HEK293 (cell line): Measurements from ENCODE around the gene PACSIN3.
"Not testable (repeated sequence)": the region's sequence is repeated elsewhere in the genome, so short reads cannot be mapped to it uniquely, and the experiment has no call there.

Experiments
- CTCF ChIA-PET: fragments of 350-600 bp; formaldehyde crosslinking; extraction: SDS; loops from one replicate; lab custom pipeline; 2021; ENCODE audit warnings: antibody characterized with exemption; lab: Yijun Ruan, JAX
- POLR2A ChIA-PET: fragments of 300-600 bp; formaldehyde crosslinking; extraction: SDS; loops from one replicate; lab custom pipeline; 2020; ENCODE audit warnings: antibody characterized with exemption, inconsistent platforms; lab: Yijun Ruan, JAX
- H3K27ac ChIP-seq: fragments of 200-500 bp; sonication (Bioruptor generic); 2 replicates; pipeline ENCODE4 v1.5.1; 2014; ENCODE audit warnings: low read depth, low read length, control low read depth, inconsistent platforms; ENCODE audit errors: extremely low read depth
- H3K36me3 ChIP-seq, 2 experiments: fragments of 200-500 bp in 1 of 2; sonication (Bioruptor generic) in 1 of 2; 1 replicate in 1 of 2; 2 replicates in 1 of 2; pipeline ENCODE4 v1.5.1; 2014 to 2017; ENCODE audit warnings: inconsistent platforms in 2 of 2, low read length in 2 of 2; ENCODE audit not compliant: control insufficient read depth in 2 of 2, insufficient read depth in 1 of 2
- H3K4me1 ChIP-seq: fragments of 200-500 bp; sonication (Bioruptor generic); 2 replicates; pipeline ENCODE4 v1.5.1; 2014; ENCODE audit warnings: mild to moderate bottlenecking, low read length, inconsistent platforms; ENCODE audit not compliant: control insufficient read depth, insufficient read depth
- H3K4me3 ChIP-seq: 2 replicates; pipeline ENCODE4 v1.5.1; 2011; ENCODE audit warnings: low read depth, mild to moderate bottlenecking, control low read depth, low read length, moderate library complexity
- H3K9me3 ChIP-seq: fragments of 200-500 bp; sonication (Bioruptor generic); 2 replicates; pipeline ENCODE4 v1.5.1; 2014; ENCODE audit warnings: low read depth, low read length, inconsistent platforms; ENCODE audit not compliant: control insufficient read depth, insufficient read depth
- GLI2 ChIP-seq: fragments of 450-650 bp; formaldehyde crosslinking; IDR thresholded peaks from 2 replicates; pipeline ENCODE4; 2017; ENCODE audit warnings: missing biosample characterization, missing genetic modification characterization, low read depth, borderline replicate concordance
- KLF10 ChIP-seq: fragments of 450-650 bp; IDR thresholded peaks from 2 replicates; pipeline ENCODE4 v1.5.1; 2018; ENCODE audit warnings: missing biosample characterization, mild to moderate bottlenecking, missing genetic modification characterization
- PBX3 ChIP-seq: sonication (generic); formaldehyde crosslinking; IDR thresholded peaks from 2 replicates; pipeline ENCODE4 v1.8.1; 2022; ENCODE audit warnings: mild to moderate bottlenecking, moderate library complexity, missing genetic modification reagents
- PRDM1 ChIP-seq: fragments of 450-650 bp; formaldehyde crosslinking; IDR thresholded peaks from 2 replicates; pipeline ENCODE4; 2016; ENCODE audit warnings: missing biosample characterization, missing genetic modification characterization
- ZBTB7A ChIP-seq: fragments of 450-650 bp; formaldehyde crosslinking; IDR thresholded peaks from 2 replicates; pipeline ENCODE4 v1.5.1; 2016; ENCODE audit warnings: low read depth, missing biosample characterization, missing genetic modification characterization
- ZNF121 ChIP-seq: fragments of 450-650 bp; formaldehyde crosslinking; IDR thresholded peaks from 2 replicates; pipeline ENCODE4 v1.5.1; 2016; ENCODE audit warnings: missing biosample characterization, missing genetic modification characterization
- ZNF19 ChIP-seq: fragments of 450-650 bp; formaldehyde crosslinking; IDR thresholded peaks from 2 replicates; pipeline ENCODE4; 2016; ENCODE audit warnings: missing biosample characterization, missing genetic modification characterization, low read depth
- ZNF248 ChIP-seq: fragments of 450-650 bp; formaldehyde crosslinking; IDR thresholded peaks from 2 replicates; pipeline ENCODE4 v1.5.1; 2017; ENCODE audit warnings: missing biosample characterization, missing genetic modification characterization
- ZNF391 ChIP-seq: fragments of 450-650 bp; formaldehyde crosslinking; IDR thresholded peaks from 2 replicates; pipeline ENCODE4 v1.5.1; 2016; ENCODE audit warnings: low read depth, missing biosample characterization, missing genetic modification characterization, borderline replicate concordance
- ZNF423 ChIP-seq: fragments of 450-650 bp; formaldehyde crosslinking; IDR thresholded peaks from 2 replicates; pipeline ENCODE4 v1.5.1; 2016; ENCODE audit warnings: missing biosample characterization, missing genetic modification characterization
- ZNF664 ChIP-seq: fragments of 450-650 bp; formaldehyde crosslinking; IDR thresholded peaks from 2 replicates; pipeline ENCODE4 v1.5.1; 2016; ENCODE audit warnings: missing biosample characterization, missing genetic modification characterization
- ZNF747 ChIP-seq: fragments of 450-650 bp; formaldehyde crosslinking; IDR thresholded peaks from 2 replicates; pipeline ENCODE4 v1.5.1; 2016; ENCODE audit warnings: missing biosample characterization, missing genetic modification characterization
- TF ChIP-seq, protein P1 (sequence below): fragments of 450-650 bp; formaldehyde crosslinking; IDR thresholded peaks from 2 replicates; pipeline ENCODE4 v1.5.1; 2016; ENCODE audit warnings: missing biosample characterization, missing genetic modification characterization, borderline replicate concordance
- TF ChIP-seq, protein P2 (sequence below): fragments of 450-650 bp; formaldehyde crosslinking; IDR thresholded peaks from 2 replicates; pipeline ENCODE4 v1.5.1; 2016; ENCODE audit warnings: missing biosample characterization, missing genetic modification characterization

Gene PACSIN3

DNA sequence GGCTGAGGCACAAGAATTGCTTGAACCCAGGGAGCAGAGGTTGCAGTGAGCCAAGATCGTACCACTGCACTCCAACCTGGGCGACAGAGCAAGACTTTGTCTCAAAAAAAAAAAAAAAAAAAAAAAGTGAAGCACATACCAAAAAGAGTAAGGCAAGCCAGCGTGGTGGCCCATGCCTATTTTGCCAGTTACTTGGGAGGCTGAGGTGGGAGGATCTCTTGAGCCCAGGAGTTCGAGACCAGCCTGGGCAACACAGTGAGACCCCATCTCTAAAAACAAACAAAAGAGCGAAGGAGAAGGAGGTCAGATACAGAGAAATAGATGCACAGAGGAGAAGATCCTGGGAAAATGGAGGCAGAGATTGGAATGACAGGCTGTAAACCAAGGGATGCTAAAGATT, 20.3 kb upstream of the PACSIN3 start:
- H3K9me3 ChIP-seq, CTCF ChIA-PET, H3K4me3 ChIP-seq, H3K27ac ChIP-seq, H3K36me3 ChIP-seq, H3K4me1 ChIP-seq: not testable (repeated sequence)
- POLR2A ChIA-PET = interaction anchor here (1.4 to 2.4 kb wide), 2 partner anchors 8 to 42 kb away, joined by 3 to 18 read pairs; partner anchors contain the start of genes ACP2 and DDB2
- 0 out of 2 replicates have a peak, but pooled peaks have one; percentile 14 for TF ChIP-seq ZNF121 (tag by site-specific recombination)

- no peaks in the 10 kb centered on the region for H3K36me3 ChIP-seq
- TF ChIP-seq GLI2 (tag by site-specific recombination) (no peak), PBX3 (no peak), ZNF19 (tag by site-specific recombination) (no peak), PRDM1 (tag by site-specific recombination) (no peak)
- TF ChIP-seq, protein P1, sequence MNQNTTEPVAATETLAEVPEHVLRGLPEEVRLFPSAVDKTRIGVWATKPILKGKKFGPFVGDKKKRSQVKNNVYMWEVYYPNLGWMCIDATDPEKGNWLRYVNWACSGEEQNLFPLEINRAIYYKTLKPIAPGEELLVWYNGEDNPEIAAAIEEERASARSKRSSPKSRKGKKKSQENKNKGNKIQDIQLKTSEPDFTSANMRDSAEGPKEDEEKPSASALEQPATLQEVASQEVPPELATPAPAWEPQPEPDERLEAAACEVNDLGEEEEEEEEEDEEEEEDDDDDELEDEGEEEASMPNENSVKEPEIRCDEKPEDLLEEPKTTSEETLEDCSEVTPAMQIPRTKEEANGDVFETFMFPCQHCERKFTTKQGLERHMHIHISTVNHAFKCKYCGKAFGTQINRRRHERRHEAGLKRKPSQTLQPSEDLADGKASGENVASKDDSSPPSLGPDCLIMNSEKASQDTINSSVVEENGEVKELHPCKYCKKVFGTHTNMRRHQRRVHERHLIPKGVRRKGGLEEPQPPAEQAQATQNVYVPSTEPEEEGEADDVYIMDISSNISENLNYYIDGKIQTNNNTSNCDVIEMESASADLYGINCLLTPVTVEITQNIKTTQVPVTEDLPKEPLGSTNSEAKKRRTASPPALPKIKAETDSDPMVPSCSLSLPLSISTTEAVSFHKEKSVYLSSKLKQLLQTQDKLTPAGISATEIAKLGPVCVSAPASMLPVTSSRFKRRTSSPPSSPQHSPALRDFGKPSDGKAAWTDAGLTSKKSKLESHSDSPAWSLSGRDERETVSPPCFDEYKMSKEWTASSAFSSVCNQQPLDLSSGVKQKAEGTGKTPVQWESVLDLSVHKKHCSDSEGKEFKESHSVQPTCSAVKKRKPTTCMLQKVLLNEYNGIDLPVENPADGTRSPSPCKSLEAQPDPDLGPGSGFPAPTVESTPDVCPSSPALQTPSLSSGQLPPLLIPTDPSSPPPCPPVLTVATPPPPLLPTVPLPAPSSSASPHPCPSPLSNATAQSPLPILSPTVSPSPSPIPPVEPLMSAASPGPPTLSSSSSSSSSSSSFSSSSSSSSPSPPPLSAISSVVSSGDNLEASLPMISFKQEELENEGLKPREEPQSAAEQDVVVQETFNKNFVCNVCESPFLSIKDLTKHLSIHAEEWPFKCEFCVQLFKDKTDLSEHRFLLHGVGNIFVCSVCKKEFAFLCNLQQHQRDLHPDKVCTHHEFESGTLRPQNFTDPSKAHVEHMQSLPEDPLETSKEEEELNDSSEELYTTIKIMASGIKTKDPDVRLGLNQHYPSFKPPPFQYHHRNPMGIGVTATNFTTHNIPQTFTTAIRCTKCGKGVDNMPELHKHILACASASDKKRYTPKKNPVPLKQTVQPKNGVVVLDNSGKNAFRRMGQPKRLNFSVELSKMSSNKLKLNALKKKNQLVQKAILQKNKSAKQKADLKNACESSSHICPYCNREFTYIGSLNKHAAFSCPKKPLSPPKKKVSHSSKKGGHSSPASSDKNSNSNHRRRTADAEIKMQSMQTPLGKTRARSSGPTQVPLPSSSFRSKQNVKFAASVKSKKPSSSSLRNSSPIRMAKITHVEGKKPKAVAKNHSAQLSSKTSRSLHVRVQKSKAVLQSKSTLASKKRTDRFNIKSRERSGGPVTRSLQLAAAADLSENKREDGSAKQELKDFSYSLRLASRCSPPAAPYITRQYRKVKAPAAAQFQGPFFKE = no peak
- TF ChIP-seq, all 188 proteins: peak for 0
- Histone ChIP-seq H3K4me1 (no peaks in the 10 kb centered on the region), H3K9me3 (no peaks in the 10 kb centered on the region), H3K27ac (no peak overlapping the region), H3K4me3 (no peak overlapping the region)
- CTCF ChIA-PET = interaction anchor here (0.6 to 1.9 kb wide), 2 partner anchors 10 to 381 kb away, joined by 3 to 10 read pairs; partner anchors contain the start of gene DDB2
- POLR2A ChIA-PET = interaction anchor here (0.5 to 2.4 kb wide), 3 partner anchors 10 to 56 kb away, joined by 3 to 18 read pairs (median 3); partner anchors contain the start of gene DDB2
Measured at GRCh38 chr11:47204637-47204989, 18.4 kb upstream of the PACSIN3 start.

- ChIA-PET POLR2A (interaction anchor here (1.0 kb wide), 1 partner anchor 12 kb away, joined by 4 read pairs; the partner anchor contains the start of gene DDB2), CTCF (no interaction called here)
- no peak for TF ChIP-seq ZNF423 (tag by site-specific recombination)
- H3K4me3 ChIP-seq = no peak overlapping the region
- no peaks in the 10 kb centered on the region for H3K4me1 ChIP-seq
- no peaks in the 10 kb centered on the region for H3K36me3 ChIP-seq
- H3K27ac ChIP-seq = no peak overlapping the region
- H3K9me3 ChIP-seq = no peaks in the 10 kb centered on the region
Measured at GRCh38 chr11:47202576-47202975, 16.3 kb upstream of the PACSIN3 start.

GRCh38 chr11:47201015-47201414, 14.8 kb upstream of the PACSIN3 start:
- CTCF ChIA-PET = no interaction called here
- POLR2A ChIA-PET = interaction anchor here (1.1 kb wide), 1 partner anchor 13 kb away, joined by 4 read pairs; no protein-coding TSS in a partner anchor

DNA sequence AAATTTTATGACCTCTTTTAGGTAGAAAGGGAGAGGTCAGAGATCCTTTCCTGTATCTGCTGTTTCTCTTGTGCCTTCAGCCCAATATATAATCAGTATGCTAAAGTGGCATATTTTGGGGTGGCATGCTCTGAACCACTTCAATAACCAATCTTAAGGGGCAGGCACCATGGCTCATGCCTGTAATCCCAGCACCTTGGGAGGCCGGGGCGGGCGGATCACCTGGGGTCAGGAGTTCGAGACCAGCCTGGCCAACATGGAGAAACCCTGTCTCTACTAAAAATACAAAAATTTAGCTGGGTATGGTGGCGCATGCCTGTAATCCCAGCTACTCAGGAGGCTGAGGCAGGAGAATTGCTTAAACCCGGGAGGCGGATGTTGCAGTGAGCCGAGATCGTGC, 11.9 kb upstream of the PACSIN3 start:
- H3K9me3 ChIP-seq, CTCF ChIA-PET, H3K27ac ChIP-seq, H3K4me3 ChIP-seq, H3K36me3 ChIP-seq, H3K4me1 ChIP-seq, POLR2A ChIA-PET: not testable (repeated sequence)

More at GRCh38 chr11:47201015-47201414, 14.8 kb upstream of the PACSIN3 start:
- H3K9me3 ChIP-seq = no peaks in the 10 kb centered on the region
- no peaks in the 10 kb centered on the region for H3K36me3 ChIP-seq
- no peaks in the 10 kb centered on the region for H3K4me1 ChIP-seq
- no peak overlapping the region for H3K4me3 ChIP-seq
- H3K27ac ChIP-seq = no peak overlapping the region
- TF ChIP-seq ZBTB7A (tag by site-specific recombination) (no peak), ZNF248 (tag by site-specific recombination) (no peak), ZNF747 (tag by site-specific recombination) (no peak), ZNF664 (tag by site-specific recombination) (no peak), ZNF391 (tag by site-specific recombination) (no peak), KLF10 (tag by site-specific recombination) (no peak)
- TF ChIP-seq, protein P2, sequence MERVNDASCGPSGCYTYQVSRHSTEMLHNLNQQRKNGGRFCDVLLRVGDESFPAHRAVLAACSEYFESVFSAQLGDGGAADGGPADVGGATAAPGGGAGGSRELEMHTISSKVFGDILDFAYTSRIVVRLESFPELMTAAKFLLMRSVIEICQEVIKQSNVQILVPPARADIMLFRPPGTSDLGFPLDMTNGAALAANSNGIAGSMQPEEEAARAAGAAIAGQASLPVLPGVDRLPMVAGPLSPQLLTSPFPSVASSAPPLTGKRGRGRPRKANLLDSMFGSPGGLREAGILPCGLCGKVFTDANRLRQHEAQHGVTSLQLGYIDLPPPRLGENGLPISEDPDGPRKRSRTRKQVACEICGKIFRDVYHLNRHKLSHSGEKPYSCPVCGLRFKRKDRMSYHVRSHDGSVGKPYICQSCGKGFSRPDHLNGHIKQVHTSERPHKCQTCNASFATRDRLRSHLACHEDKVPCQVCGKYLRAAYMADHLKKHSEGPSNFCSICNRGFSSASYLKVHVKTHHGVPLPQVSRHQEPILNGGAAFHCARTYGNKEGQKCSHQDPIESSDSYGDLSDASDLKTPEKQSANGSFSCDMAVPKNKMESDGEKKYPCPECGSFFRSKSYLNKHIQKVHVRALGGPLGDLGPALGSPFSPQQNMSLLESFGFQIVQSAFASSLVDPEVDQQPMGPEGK (tag by site-specific recombination) = no peak
- TF ChIP-seq, all 188 proteins: peak for 0
